ENCODE measurements around the gene SUN3. TPM values are rescaled to one million over a fixed set of nuclear protein-coding genes. Genes with fewer than 3 reads are reported as not detected.

SUN3 gene
- total RNA-seq, 1 donor from 2014 or later: not detected

Other genes with a start within 250 kb of the SUN3 start
- 2.5 TPM for gene PKD1L1, start 80.6 kb downstream of the SUN3 start, total RNA-seq
- gene HUS1, start 49.5 kb downstream of the SUN3 start, total RNA-seq: 24.1 TPM
- gene C7orf57, start 6.4 kb upstream of the SUN3 start, total RNA-seq: not detected
- 27.9 TPM for gene UPP1, start 60.2 kb upstream of the SUN3 start, total RNA-seq
- 0.19 TPM for gene ABCA13, start 142.4 kb upstream of the SUN3 start, total RNA-seq

Measured in cardiac septum (tissue), 1 donor.